K562 (cell line): ENCODE data around the gene CCDC88A. TPM values are rescaled to one million over a fixed set of nuclear protein-coding genes. Genes with fewer than 3 reads are reported as not detected.

Experiments
- C11orf30 ChIP-seq: fragments of 450-650 bp; IDR thresholded peaks from 2 replicates; pipeline ENCODE4 v1.6.1; 2016; ENCODE audit warnings: low read depth, mild to moderate bottlenecking
- DIDO1 ChIP-seq: fragments of 450-650 bp; IDR thresholded peaks from 2 replicates; pipeline ENCODE4 v1.6.1; 2016; ENCODE audit warnings: low read depth, missing biosample characterization, missing genetic modification characterization
- FOXP1 ChIP-seq: sonication (generic); formaldehyde crosslinking; IDR thresholded peaks from 2 replicates; pipeline ENCODE4 v1.8.0; 2022; ENCODE audit warnings: mild to moderate bottlenecking, missing genetic modification reagents
- TCF7 ChIP-seq: sonication (generic); IDR thresholded peaks from 2 replicates; pipeline ENCODE4 v1.6.1; 2016; ENCODE audit warnings: antibody characterized with exemption, borderline replicate concordance
- ZFP1 ChIP-seq: fragments of 450-650 bp; formaldehyde crosslinking; IDR thresholded peaks from 2 replicates; pipeline ENCODE4 v1.4.0; 2020; ENCODE audit warnings: mild to moderate bottlenecking, mixed read lengths
- ZNF133 ChIP-seq: fragments of 250-450 bp; sonication (Bioruptor Pico); IDR thresholded peaks from 2 replicates; pipeline ENCODE4 v1.4.0; 2020; ENCODE audit warnings: mild to moderate bottlenecking
- ZNF134 ChIP-seq: fragments of 250-450 bp; sonication (Bioruptor Pico); conservative IDR thresholded peaks from 2 replicates; pipeline ENCODE4 v1.4.0; 2020
- polyA plus RNA-seq, 8 experiments: library from polyadenylated mRNA; depleted of rRNA in 4 of 8; stranded (reverse) in 5 of 8; unstranded in 3 of 8; fragments of >200 nt; fragmentation: Nextera tagmentation in 2 of 8; fragmentation: Illumina TruSeq in 1 of 8; extraction: Ambion mirVana in 2 of 8; extraction: Trizol in 1 of 8; gene quantifications; 2 replicates each; pipeline versions ENCODE4 v1.2.1 to v1.2.3, GENCODE V29; 2011 to 2014; ENCODE audit warnings: inconsistent platforms in 1 of 8, missing spikeins in 1 of 8
- total RNA-seq, 7 experiments: library from RNA; depleted of rRNA in 6 of 7; stranded (reverse); fragments of >200 nt in 6 of 7; fragmentation: Illumina TruSeq in 2 of 7; extraction: Trizol in 2 of 7; gene quantifications; 2 replicates each; pipeline versions ENCODE4 v1.2.1 to v1.2.3, GENCODE V29; 2011 to 2021; ENCODE audit warnings: low replicate concordance in 1 of 7
- TF ChIP-seq, protein P1 (sequence below): sonication (generic); formaldehyde crosslinking; IDR thresholded peaks from 2 replicates; pipeline ENCODE4 v1.8.1; 2022; ENCODE audit warnings: missing genetic modification reagents
- TF ChIP-seq, protein P2 (sequence below): sonication (generic); formaldehyde crosslinking; IDR thresholded peaks from 2 replicates; pipeline ENCODE4 v1.8.1; 2023; ENCODE audit warnings: mild to moderate bottlenecking, missing genetic modification reagents
- TF ChIP-seq, protein P3 (sequence below), 3 experiments: IDR thresholded peaks in 2 of 3; conservative IDR thresholded peaks in 1 of 3; 2 replicates each; pipeline ENCODE4 v1.5.1; 2011 to 2012; ENCODE audit warnings: low read length in 3 of 3, mild to moderate bottlenecking in 3 of 3, control low read depth in 2 of 3, improper control_type of control experiment in 1 of 3, inconsistent platforms in 1 of 3, low read depth in 1 of 3, mixed read lengths in 1 of 3, moderate library complexity in 1 of 3; ENCODE audit not compliant: insufficient read depth in 2 of 3

CCDC88A gene
- total and polyA plus RNA-seq, 9 of the 15 experiments (the other 6 are each of a cell fraction or from before 2014, with no cell fraction given), result 29.3 to 102 (median 55.6) TPM

DNA sequence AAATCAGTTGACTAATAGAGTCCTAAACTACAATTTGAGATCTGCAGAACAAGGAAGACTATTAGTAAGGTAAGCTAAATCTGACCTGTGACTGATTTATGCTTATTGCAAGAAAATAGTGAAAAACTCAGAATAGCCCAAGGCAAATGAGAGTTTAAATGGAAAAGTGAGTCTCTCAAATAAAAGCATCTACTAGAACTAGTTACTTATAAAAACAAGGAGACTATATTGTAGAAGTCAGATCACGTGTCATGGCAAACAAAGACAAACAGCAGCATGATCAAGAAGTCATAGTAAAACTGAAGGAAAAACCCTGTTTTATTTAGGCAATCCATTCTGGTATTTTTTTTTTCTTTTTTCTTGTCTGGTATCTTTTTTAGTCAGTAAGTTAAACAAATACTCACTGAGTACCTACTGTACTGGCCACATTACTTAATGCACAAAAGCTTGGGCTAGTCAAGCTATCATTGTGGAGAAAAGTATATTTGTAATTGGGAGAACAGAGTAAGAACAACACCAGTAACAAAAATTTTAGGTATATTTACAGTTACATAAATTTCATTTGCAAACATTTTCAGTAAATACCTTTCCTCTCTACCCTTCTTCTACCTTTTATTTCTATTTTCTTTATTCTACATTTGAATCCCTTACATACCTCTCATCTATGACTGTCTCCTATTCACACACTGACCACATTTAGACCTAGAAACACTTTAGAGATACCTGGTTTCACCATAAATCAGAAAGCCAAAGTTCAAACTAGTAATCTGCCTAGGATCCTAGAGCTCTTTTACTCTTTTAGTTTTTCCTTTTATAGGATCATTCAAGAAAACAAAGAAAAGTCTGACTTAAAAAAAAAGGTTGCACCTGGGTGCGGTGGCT, 23.7 kb downstream of the CCDC88A start (continued):
- TF ChIP-seq DIDO1 (tag) (no peak), C11orf30 (no peak), ZNF133 (CRISPR knock-in tag) (no peak), ZNF134 (CRISPR knock-in tag) (no peak), ZFP1 (CRISPR knock-in tag) (no peak), FOXP1 (CRISPR knock-in tag) (no peak), TCF7 (no peak)
- TF ChIP-seq, protein P1, sequence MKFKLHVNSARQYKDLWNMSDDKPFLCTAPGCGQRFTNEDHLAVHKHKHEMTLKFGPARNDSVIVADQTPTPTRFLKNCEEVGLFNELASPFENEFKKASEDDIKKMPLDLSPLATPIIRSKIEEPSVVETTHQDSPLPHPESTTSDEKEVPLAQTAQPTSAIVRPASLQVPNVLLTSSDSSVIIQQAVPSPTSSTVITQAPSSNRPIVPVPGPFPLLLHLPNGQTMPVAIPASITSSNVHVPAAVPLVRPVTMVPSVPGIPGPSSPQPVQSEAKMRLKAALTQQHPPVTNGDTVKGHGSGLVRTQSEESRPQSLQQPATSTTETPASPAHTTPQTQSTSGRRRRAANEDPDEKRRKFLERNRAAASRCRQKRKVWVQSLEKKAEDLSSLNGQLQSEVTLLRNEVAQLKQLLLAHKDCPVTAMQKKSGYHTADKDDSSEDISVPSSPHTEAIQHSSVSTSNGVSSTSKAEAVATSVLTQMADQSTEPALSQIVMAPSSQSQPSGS (CRISPR knock-in tag), result no peak
- TF ChIP-seq, protein P2, sequence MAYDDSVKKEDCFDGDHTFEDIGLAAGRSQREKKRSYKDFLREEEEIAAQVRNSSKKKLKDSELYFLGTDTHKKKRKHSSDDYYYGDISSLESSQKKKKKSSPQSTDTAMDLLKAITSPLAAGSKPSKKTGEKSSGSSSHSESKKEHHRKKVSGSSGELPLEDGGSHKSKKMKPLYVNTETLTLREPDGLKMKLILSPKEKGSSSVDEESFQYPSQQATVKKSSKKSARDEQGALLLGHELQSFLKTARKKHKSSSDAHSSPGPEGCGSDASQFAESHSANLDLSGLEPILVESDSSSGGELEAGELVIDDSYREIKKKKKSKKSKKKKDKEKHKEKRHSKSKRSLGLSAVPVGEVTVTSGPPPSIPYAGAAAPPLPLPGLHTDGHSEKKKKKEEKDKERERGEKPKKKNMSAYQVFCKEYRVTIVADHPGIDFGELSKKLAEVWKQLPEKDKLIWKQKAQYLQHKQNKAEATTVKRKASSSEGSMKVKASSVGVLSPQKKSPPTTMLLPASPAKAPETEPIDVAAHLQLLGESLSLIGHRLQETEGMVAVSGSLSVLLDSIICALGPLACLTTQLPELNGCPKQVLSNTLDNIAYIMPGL (CRISPR knock-in tag), result no peak
- TF ChIP-seq, protein P3, sequence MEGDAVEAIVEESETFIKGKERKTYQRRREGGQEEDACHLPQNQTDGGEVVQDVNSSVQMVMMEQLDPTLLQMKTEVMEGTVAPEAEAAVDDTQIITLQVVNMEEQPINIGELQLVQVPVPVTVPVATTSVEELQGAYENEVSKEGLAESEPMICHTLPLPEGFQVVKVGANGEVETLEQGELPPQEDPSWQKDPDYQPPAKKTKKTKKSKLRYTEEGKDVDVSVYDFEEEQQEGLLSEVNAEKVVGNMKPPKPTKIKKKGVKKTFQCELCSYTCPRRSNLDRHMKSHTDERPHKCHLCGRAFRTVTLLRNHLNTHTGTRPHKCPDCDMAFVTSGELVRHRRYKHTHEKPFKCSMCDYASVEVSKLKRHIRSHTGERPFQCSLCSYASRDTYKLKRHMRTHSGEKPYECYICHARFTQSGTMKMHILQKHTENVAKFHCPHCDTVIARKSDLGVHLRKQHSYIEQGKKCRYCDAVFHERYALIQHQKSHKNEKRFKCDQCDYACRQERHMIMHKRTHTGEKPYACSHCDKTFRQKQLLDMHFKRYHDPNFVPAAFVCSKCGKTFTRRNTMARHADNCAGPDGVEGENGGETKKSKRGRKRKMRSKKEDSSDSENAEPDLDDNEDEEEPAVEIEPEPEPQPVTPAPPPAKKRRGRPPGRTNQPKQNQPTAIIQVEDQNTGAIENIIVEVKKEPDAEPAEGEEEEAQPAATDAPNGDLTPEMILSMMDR (IDR thresholded peaks at IDR 0.05 in 2 of 3, conservative IDR thresholded peaks at IDR 0.05 in 1 of 3; ENCODE audit: insufficient read depth in 2 of 3, low read depth in 1 of 3, low read length in 3 of 3), result no peak
- TF ChIP-seq, all 486 proteins: peak for 0
